Mesenteric fat pad (tissue), 1 donor: ENCODE measurements around the gene PGM2. TPM values are rescaled to one million over a fixed set of nuclear protein-coding genes. Genes with fewer than 3 reads are reported as not detected.

Experiments used
- DNase-seq: peaks from one replicate; pipeline ENCODE4 v3.0.0-alpha.2; 2020; ENCODE audit warnings: low spot score
- total RNA-seq: library from RNA; stranded (reverse); fragmentation: NEBNext Ultra II Directional; extraction: Animal tissue kit (Norgen Biotek cat#: 25700); gene quantifications from one replicate; pipeline ENCODE4 v1.2.1, GENCODE V29; 2021
- donor health status: DM: yes; HTN: yes; CAD: no.

Gene PGM2
- total RNA-seq, 1 donor from 2014 or later, result 20.6 TPM

GRCh38 chr4:37896206-37896860 is 69.8 kb downstream of the PGM2 start:
- DNase-seq, result no peak

- DNase-seq, result no peak
Measured at GRCh38 chr4:37902212-37902611, 75.7 kb downstream of the PGM2 start.

- DNase-seq, result no peak
Measured at GRCh38 chr4:37902738-37903693, 76.5 kb downstream of the PGM2 start.

GRCh38 chr4:37903901-37904300 is 77.4 kb downstream of the PGM2 start:
- DNase-seq, result no peak

GRCh38 chr4:37904824-37905223 is 78.3 kb downstream of the PGM2 start:
- DNase-seq, result no peak

- no peak for DNase-seq
Measured at GRCh38 chr4:37905533-37906169, 79.2 kb downstream of the PGM2 start.

GRCh38 chr4:37908488-37909331 is 82.2 kb downstream of the PGM2 start:
- no peak for DNase-seq

GRCh38 chr4:37909332-37910090 is 83.0 kb downstream of the PGM2 start:
- no peak for DNase-seq

GRCh38 chr4:37910091-37910486 is 83.6 kb downstream of the PGM2 start:
- DNase-seq, result no peak

Other genes with a start within 250 kb of the PGM2 start
- 56.2 TPM for gene RELL1, start 140.3 kb upstream of the PGM2 start, total RNA-seq
- 45.3 TPM for gene TBC1D1, start 64.4 kb downstream of the PGM2 start, total RNA-seq
- gene PTTG2, start 133.7 kb downstream of the PGM2 start, total RNA-seq, result not detected